Measurements from ENCODE around the gene KIAA1671.

KIAA1671 gene

DNA sequence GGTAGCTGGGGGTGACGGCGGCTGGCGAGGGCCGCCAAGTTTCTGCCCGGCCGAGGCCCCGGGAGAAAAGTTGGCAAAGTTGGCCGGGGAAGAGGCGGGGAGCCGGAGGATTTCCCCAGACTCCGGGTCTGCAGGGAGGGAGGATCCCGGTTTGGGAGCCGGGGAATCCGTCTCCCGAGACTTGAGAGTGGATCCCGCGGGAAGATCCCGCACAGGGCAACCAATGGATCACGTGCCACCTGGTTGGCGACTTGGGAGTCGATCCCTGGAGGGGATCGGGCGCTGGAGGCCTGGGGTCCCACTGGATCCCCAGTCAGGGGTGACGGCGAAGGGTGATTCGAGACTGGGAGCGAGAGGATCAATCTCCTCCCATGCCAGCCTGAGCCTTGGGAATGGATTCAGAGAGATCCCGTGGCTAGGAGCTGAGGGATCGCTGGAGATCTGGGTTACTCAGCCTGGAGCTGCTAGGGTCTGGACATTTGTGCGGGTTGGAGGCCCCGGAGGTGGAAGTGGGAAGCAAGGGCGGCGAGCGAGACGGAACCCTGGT lies 394 bp downstream of the KIAA1671 start:
- no peak for DNase-seq (ENCODE audit: low read depth in 2 of 2)

- DNase-seq (ENCODE audit: low read depth in 2 of 2), result no peak
These were observed 1.0 kb downstream of the KIAA1671 start for GRCh38 chr22:24953384-24954113.

GRCh38 chr22:24954114-24954463 lies 1.6 kb downstream of the KIAA1671 start:
- no peak for DNase-seq (ENCODE audit: low read depth in 2 of 2)

DNA sequence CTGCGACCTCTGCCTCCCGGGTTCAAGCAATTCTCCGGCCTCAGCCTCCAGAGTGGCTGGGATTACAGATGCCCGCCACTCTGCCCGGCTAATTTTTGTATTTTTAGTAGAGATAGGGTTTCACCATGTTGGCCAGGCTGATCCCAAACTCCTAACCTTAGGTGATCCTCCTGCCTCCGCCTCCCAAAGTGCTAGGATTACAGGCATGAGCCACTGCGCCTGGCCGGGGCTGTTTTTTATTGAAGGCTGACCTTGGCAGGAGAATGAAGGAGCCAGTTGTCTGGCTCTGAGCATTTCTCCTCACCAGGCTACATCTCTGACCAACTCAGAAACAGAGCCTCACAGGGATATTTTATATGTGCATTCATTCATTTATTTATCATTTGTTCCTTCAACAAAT lies 2.3 kb downstream of the KIAA1671 start:
- DNase-seq (ENCODE audit: low read depth in 2 of 2), result no peak

DNA sequence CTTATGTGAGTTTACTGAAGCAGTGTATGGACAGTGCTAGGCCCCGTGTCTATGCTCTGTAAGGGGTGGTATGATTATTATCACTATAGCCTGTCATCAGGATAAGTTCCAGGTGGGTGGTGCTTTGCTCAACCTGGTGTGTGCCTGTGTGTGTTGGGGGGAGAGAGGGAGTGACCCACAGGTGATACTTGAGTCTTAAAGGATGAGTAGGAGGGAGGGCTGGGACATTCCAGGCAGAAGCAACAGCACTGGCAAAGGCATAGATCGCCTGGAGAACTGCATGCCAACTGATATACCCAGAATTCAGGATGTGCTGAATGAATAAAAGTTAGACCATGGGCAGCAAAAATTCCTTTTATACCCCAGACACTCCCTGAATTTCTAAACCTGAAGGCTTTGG lies 4.5 kb downstream of the KIAA1671 start:
- DNase-seq (ENCODE audit: low read depth in 2 of 2), result no peak

GRCh38 chr22:24961217-24961844 lies 8.8 kb downstream of the KIAA1671 start:
- DNase-seq (ENCODE audit: low read depth in 2 of 2), result no peak

DNA sequence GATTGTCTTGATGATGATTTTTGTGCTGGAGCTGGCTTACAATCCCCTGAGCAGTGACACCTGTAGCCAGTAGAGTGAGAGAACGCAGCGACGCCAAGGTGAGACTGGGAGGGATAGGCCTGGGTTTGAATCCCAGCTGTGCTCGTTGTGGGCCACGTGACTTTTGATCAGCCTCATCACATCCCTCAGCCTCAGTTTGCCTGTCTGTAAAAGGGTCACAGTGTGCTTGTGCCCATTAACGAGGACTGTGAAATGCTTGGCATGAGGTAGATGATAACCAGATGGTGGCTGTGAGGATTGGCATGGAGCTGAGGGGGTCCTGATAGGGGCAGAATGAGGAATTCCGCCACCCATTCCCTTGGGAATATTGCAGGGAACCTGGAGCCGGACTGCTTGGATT lies 9.6 kb downstream of the KIAA1671 start:
- no peak for DNase-seq (ENCODE audit: low read depth in 2 of 2)

DNA sequence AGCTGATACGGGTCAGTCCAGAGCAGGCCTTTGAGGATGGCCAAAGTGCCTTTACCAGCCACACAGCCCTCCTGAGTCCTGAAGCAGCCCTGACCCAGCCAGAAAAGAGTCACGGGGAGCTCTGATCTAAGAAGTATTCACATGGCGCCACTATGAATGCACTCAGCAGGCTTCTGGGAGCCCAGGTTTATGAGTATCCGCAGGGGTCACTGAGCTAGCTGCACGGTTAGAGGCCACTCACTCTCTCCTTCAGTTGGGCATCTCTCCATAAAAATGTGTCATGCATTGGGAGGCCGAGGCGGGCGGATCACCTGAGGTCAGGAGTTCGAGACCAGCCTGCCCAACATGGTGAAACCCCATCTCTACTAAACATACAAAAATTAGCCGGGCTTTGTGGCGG lies 10.3 kb downstream of the KIAA1671 start:
- DNase-seq (ENCODE audit: low read depth in 2 of 2), result no peak

GRCh38 chr22:24964441-24964840 lies 11.9 kb downstream of the KIAA1671 start:
- DNase-seq (ENCODE audit: low read depth in 2 of 2), result no peak

DNA sequence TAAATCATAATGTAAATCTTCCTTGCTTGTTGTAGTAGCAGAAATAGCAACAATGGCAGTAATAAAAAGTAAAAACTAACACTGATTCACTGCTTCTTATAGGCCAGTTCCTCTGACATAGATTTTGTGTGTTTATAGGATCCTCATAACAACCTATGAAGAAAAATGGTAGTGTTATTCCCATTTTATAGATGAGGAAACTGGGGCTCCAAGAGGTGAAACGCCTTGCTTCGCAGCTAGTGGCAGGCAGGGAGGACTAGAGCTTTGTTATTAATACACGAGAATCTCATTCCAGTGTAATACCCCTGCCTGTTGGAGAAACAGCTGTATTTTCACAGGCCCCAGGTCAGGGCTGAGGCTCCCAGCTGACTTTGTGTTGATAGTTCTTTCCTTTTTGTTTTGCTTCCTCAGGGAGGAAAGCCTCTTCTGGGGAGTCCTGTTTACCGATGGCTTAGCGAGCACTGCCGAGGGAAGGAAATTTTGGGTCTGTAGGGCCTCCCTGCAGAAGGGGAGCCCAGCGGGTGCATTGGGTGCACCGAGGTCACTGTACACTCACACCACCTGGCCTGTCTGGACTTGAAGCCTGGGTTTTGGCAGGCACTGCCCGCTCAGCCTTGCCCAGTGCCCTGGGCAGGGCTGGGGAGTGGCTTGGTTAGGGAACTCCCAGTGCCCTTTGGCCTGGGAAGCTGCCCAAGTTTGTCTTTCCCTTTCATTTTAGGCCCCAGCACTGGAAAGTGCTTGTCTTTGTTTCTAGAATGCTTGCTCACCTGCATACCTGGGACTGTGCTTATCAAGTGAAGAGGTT lies 13.5 kb downstream of the KIAA1671 start:
- DNase-seq (ENCODE audit: low read depth in 2 of 2), result no peak

DNA sequence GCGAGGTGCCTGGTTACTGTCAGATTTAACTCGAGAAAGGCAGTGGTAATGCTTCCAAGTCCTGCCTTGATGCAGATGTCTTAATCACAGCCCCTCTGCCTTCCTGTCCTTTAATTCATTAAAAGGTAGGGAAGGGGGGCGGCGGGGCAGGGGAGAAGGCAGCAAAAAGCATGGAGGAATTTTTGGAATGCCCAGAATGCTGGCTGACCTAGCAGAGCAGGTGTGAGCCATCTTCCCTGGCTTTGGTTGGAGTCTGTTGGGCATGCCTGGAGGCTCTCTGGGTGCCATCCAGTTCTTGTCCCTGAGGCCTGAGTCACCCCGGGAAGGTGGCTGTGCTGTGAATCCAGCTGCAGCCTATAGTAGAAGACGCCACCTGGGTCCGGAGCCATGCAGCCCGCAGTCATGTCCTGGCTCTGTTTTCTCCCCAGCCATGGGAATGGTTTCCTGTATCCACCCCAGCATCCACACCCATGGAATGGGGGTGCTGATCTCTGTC lies 15.6 kb downstream of the KIAA1671 start:
- DNase-seq (ENCODE audit: low read depth in 2 of 2), result no peak

GRCh38 chr22:24969560-24970301 lies 17.2 kb downstream of the KIAA1671 start:
- DNase-seq (ENCODE audit: low read depth in 2 of 2), result no peak

DNA sequence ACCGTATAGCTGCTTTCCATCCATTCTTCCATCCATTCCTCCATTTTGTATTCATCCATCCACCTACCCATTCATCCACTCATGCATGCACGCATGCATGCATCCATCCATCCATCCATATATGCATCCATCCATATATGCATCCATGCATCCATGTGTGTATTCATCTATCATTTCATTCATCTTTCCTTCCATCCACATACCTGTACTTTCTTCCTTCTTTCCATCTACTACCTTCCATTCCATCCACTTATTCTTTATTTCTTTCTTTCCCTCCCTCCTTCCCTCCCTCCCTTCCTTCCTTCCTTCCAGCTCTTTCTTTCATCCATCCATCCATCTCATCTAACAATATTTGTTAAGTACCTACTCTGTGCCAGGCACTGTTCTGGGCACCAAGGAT lies 19.9 kb downstream of the KIAA1671 start:
- no peak for DNase-seq (ENCODE audit: low read depth in 2 of 2)

- DNase-seq (ENCODE audit: low read depth in 2 of 2), result no peak
These were observed 21.4 kb downstream of the KIAA1671 start for GRCh38 chr22:24973872-24974271.

DNA sequence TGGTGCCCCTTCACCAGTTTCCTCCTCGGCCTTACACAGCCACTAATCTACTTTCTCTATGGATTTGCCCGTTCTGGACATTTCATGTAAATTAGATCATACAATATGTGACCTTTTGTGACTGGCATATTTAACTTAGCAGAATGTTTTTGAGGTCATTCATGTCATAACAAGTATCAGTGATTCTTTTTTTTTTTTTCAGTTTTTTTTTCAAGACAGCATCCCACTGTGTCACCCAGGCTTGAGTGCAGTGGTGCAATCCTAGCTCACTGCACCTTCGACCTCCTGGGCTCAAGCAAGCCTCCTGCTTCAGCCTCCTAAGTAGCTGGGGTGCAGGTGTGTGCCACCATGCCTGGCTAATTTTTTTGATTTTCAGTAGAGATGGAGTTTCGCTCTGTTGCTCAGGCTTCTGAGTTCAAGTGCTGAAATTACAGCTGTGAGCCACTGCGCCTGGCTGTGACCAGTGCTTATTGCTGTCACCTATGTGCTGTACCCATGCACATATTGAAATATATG lies 22.7 kb downstream of the KIAA1671 start:
- no peak for DNase-seq (ENCODE audit: low read depth in 2 of 2)

DNA sequence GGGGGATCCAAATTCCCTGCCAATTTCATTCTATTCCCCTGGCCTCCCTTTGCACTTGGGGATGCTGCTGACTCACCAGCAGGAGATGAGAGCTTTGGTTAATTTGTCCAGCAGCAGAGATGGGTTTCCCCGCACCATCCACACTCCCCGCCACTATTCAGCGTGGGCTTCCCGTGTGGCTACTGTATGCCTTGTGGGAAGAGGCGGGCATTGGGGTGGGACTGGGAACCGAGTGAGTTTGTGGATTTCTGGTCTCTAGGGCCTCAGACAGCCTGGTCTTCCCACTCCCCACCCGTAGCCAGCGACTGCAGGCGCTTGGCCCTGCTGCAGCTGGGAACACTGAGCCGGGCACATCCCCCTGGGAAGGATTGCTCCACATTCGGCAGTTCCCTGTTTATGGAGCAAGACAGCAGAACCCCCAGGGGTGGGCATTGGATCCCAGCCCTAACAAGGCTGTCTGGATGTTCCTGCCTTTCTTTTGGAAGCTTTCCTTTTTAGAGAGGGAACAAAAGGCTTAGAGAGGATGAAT lies 23.4 kb downstream of the KIAA1671 start:
- no peak for DNase-seq (ENCODE audit: low read depth in 2 of 2)

GRCh38 chr22:24976442-24977218 lies 24.1 kb downstream of the KIAA1671 start:
- no peak for DNase-seq (ENCODE audit: low read depth in 2 of 2)

- no peak for DNase-seq (ENCODE audit: low read depth in 2 of 2)
These were observed 25.1 kb downstream of the KIAA1671 start for GRCh38 chr22:24977370-24978221.

- no peak for DNase-seq (ENCODE audit: low read depth in 2 of 2)
These were observed 25.8 kb downstream of the KIAA1671 start for GRCh38 chr22:24978308-24978707.

All from stimulated activated CD4-positive, alpha-beta T cell treated with anti-CD3 and anti-CD28 coated beads, Interleukin-15, amount 100 ng/mL, for 48 hours (primary cell).